NOMO-1 treated with dmso at 0.1 percent for 144 hours (cell line): ENCODE data around the gene RALGPS1.
A peak's percentile ranks its signal among the peaks of the same experiment; 100 is the strongest.

ENCODE experiments used
- DNase-seq: peaks from one replicate; lab custom pipeline; 2025; ENCODE audit not compliant: unreplicated experiment; lab: John Stamatoyannopoulos, UW

RALGPS1 gene, protein sequence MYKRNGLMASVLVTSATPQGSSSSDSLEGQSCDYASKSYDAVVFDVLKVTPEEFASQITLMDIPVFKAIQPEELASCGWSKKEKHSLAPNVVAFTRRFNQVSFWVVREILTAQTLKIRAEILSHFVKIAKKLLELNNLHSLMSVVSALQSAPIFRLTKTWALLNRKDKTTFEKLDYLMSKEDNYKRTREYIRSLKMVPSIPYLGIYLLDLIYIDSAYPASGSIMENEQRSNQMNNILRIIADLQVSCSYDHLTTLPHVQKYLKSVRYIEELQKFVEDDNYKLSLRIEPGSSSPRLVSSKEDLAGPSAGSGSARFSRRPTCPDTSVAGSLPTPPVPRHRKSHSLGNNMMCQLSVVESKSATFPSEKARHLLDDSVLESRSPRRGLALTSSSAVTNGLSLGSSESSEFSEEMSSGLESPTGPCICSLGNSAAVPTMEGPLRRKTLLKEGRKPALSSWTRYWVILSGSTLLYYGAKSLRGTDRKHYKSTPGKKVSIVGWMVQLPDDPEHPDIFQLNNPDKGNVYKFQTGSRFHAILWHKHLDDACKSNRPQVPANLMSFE

DNA sequence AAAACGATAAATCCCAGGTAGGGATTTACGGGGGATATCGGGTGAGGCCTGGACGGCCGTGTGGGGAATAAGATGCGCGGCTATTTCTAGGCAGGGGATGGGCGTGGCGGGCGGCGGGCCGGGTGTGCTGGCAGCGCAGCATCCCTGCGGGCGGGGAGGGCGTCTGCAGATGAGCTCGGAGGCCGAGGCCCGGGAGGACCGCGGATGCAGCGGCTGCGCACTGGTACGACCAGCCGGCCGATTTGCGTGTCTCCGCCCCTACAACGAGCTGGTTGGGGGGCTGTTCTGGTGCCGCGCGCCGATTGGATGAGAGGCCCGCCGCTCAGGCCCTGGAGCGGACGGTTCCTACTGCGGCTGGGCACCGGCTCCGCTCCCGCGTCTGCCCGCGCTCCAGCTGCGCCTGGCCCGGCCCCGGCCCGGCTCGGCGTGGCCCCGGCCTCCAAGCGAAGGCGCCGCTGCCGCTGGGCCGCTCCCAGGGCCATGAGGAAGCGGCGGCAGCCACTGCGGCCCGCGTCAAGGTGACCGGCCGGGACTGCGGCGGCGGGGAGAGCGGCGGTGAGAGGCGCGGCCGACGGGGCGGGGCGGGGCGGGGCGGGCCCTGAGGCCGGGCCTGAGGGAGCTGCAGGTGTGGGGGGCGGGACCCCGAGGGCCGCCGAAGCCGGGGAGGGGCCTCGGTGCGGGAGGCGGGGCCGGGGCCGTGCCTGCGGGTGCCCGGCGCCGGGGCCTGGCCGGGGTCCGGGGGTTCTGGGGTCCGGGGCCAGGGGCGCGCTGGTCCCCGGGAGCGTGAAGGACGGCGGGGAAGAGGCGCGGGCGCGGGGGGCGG, at the start of gene RALGPS1:
TSS of gene RALGPS1 (plus strand) at position 325 of the 823 bp plus-strand sequence. CDS start 47,508 bp downstream, outside the sequence.
- DNase-seq, result peak; percentile 95

DNA sequence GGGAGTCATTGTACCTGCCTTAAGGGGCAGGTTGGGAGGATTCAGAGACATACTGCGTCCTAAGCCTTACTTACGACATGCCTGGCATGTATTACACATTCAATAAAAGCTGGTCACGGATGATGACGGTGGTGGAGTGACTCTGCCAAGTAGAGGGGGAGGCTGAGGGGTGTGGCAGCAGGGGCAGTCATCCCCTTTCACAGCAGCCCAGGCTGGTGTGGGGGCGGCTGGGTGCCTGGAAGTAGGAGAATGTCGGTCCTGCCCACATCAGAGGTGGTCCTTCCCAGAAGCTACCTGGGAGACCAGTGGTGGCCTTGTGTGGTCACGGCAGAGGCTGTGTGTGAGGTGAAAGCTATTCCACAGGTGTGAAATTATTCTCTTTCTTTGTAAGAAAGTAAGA, 45.2 kb upstream of the RALGPS1 start:
- no peak for DNase-seq

- DNase-seq, result no peak
These were observed 42.1 kb upstream of the RALGPS1 start for GRCh38 chr9:126872516-126872915.

GRCh38 chr9:126874546-126875314, 39.9 kb upstream of the RALGPS1 start:
- no peak for DNase-seq

- no peak for DNase-seq
These were observed 38.6 kb upstream of the RALGPS1 start for GRCh38 chr9:126875756-126876510.

DNA sequence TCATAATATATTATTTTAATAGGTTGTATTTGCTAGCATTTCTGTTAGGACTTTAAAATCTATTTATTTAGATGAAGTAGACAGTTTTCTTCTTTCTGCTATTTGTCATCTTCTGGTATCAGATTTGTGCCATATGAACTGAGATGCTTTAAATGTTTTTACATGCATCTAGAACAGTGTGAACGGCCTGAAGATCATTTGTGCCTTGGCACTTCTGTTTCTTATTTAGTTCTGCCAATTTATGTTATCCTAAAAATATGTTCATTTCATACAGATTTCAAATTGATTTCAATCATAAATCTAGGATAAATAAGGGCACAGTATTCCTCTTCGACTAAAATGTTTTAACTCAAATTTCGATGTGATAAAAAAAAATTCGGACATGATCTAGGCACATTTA, 38.1 kb upstream of the RALGPS1 start:
- DNase-seq, result no peak

- DNase-seq, result no peak
These were observed 37.2 kb upstream of the RALGPS1 start for GRCh38 chr9:126877418-126877817.

- no peak for DNase-seq
These were observed 35.3 kb upstream of the RALGPS1 start for GRCh38 chr9:126879288-126879687.

- no peak for DNase-seq
These were observed 34.2 kb upstream of the RALGPS1 start for GRCh38 chr9:126880226-126880946.

GRCh38 chr9:126880947-126881332, 33.6 kb upstream of the RALGPS1 start:
- DNase-seq, result no peak

DNA sequence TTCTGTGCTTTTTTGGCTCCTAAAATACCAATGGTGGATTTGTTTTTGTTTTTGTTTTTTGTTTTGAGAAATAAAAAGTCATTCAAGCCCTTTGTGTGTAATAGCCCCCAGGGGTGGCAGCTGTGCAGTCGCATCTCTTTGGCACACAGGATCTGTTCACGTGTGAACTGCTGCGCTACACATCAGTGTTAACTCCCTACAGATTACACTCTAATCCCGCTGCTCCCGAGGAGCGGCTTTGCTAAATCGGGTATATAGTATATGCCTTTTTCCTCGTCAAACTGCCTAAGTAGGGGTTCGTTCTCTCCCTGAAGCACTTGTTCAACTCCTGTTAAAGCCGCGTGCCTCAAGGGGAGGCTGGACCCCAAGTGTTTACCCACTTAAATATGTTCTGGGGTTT, 31.8 kb upstream of the RALGPS1 start:
- no peak for DNase-seq

- DNase-seq, result no peak
These were observed 30.9 kb upstream of the RALGPS1 start for GRCh38 chr9:126883636-126884035.

DNA sequence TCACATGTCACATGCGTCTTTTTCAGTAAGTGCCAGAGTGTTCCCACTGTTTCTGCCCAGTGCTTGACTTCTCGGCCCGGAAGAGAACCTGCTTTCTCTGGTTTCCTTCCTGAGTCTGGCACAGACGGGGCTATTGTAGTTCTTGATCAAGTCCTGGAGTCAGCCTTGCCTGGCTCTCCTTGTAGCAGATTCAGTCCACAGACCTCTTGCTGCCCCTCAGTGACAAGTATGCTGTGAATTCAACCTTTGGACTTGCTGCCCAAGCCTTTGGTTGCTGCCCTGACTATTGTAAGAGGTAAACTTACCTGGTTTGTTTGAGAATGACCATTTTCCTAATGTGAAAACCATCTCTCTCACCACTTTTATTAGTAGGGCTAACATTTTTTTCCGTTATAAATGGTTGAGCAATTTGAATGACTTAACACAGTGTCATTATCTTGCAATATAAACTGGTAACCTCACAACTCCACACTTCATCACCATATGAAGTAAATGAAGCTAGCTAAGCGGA, 29.4 kb upstream of the RALGPS1 start:
- DNase-seq, result no peak

GRCh38 chr9:126886034-126886822, 28.4 kb upstream of the RALGPS1 start:
- no peak for DNase-seq

DNA sequence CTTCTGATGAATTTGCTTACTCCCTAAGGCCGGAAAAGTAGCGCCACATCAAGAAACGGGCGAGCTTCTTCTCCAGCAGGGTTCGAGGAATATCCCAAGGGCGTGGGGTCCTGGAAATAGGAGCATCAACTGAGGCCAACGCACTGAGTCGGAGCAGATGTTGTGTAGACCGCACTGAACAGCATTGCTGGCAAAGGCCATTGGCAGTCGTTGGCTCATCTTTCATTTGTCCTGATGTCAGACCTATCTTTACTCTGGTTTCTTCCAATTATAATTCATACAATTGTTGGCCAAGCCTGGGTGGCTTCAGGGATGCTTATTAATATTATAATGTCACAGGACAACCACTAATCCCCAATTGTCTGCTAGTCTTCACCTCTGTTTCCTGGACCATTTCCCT, 27.7 kb upstream of the RALGPS1 start:
- no peak for DNase-seq

GRCh38 chr9:126891676-126892075, 22.9 kb upstream of the RALGPS1 start:
- no peak for DNase-seq

DNA sequence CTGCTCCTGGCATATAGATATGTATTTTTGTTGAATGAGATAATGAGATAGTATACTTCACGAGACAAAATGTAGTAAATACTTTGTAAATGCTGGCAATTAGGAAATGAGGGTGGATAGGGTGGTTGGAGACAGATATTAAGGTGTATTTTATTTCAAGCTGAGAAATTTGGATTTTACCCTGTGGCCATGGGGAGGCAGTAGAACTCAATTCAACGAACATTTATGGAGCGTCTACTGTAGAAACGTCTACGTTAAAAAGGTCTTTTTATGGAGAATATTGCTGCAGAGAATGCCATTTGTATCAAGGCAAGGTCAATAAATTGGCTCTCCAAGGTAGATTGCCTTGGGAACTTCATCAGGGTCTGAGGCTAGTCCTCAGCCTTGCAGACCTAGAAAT, 21.5 kb upstream of the RALGPS1 start:
- no peak for DNase-seq

- DNase-seq, result no peak
These were observed 20.5 kb upstream of the RALGPS1 start for GRCh38 chr9:126894052-126894603.
